HG02759 (cell line): ENCODE measurements around the gene MPV17L2.
"Not testable (repeated sequence)": the region's sequence is repeated elsewhere in the genome, so short reads cannot be mapped to it uniquely, and the experiment has no call there.

Experiments used
- ATAC-seq: cut with Tn5 transposase; IDR thresholded peaks from one replicate; pipeline ENCODE4 v1.9.1; 2021; ENCODE audit warnings: mild to moderate bottlenecking, moderate library complexity; ENCODE audit not compliant: unreplicated experiment

Gene MPV17L2

GRCh38 chr19:18192673-18193387, at the start of gene MPV17L2:
TSS of gene MPV17L2 (plus strand) at chr19:18193218. CDS start at chr19:18193282, 64 bp downstream.
- ATAC-seq, result peak; percentile 88

GRCh38 chr19:18143902-18144301, 49.1 kb upstream of the MPV17L2 start:
- no peak for ATAC-seq

GRCh38 chr19:18144361-18144760, 48.7 kb upstream of the MPV17L2 start:
- ATAC-seq, result no peak

DNA sequence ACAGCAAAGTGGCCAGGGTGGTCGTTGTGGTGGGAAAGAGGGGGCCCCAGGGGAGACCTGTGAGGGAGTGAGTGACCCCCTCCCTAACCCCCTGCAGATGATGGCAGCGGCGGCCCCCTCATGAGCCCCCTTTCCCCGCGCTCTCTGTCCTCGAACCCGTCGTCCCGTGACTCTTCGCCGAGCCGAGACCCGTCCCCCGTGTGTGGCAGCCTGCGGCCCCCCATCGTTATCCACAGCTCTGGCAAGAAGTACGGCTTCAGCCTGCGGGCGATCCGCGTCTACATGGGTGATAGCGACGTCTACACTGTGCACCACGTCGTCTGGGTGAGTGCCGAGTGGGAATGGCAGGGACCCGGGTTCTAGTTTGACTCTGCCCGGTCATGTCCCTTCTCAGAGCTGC, 48.1 kb upstream of the MPV17L2 start:
- no peak for ATAC-seq

GRCh38 chr19:18145391-18145999, 47.5 kb upstream of the MPV17L2 start:
- no peak for ATAC-seq

GRCh38 chr19:18147396-18147795, 45.6 kb upstream of the MPV17L2 start:
- no peak for ATAC-seq

- ATAC-seq, result no peak
Measured at GRCh38 chr19:18149596-18149975, 43.4 kb upstream of the MPV17L2 start.

DNA sequence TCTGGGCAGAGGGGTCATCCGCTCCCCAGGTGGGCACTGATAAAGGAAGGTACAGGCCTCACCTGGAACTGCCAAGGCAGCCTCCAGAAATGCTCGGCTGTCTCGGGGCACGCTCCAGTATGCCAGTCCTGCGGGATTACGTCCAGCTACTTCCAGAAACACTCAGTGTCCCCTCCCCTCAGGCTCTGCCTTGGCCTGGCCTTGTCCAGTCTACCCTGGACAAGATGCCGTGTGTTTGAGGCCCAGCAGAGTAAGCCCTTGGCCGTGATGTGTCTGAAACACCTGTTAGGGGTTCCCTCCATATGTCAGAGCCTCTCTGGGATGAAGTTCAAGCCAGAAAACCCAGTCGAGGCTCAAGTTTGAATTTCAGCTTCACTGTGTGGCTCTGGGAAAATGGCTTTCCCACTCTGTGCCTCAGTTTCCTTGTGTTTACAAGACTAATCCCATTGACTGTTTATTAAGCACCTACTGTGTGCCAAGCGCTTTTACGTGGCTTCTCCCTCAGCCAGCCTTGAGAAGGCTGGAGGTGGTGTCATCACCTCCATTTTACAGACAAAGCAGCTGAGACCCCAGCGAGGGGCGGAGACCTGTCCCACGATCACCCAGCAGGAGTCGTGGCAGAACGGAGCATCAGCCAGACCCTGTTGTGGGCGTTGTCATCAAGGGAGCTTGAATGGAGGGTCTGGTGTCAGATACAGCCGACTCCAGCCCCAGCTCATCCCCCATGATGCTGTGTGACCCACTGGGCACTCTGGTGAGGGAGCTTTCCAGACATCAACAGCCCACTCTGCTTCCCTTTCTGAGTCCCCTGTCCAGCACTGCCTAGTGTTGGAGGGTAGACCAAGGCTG, 42.0 kb upstream of the MPV17L2 start:
- ATAC-seq, result no peak

GRCh38 chr19:18152442-18152816, 40.6 kb upstream of the MPV17L2 start:
- peak; percentile 72 for ATAC-seq

DNA sequence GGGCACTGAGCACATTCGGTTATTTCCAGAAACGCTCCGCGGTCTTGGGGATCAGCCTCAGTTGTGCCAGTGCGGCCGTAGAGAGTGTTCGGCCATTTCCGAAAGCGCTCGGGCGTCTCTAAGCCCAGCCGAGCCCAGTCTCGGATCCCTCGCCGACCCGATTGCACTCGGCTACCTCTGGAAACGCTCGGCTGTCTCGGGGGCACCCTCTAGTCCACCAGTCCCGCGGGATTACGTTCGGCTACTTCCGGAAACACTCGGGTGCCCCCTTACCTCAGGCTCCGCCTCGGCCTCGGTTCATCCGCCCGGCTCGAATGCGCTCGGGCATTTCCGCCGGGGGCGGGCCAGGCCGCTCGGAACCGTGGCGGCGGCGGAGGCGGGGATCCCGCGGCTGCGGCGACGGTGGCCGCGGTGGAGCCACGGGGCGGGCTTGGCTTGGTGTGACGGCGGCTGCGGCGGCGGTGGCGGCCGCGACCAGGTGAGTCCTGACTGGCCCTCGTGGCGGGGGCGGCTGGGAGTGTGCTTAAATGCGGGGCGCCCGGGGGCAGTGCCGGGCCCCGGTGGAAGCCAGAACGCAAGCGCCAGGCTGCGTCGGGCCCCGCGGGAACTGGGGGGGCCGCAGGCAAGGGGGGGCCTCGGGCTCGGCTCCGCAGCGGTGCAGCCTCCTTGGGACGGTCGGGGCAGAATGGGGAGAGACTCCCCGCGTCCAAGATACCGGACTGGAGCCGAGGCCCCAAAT, 40.0 kb upstream of the MPV17L2 start, which contains the start of gene PIK3R2:
Gene PIK3R2 (plus strand): TSS at position 347 of the 739 bp plus-strand sequence. CDS start 2,717 bp downstream, outside the sequence.
- peak; percentile 74 for ATAC-seq

- no peak for ATAC-seq
Measured at GRCh38 chr19:18153556-18154134, 39.4 kb upstream of the MPV17L2 start.

GRCh38 chr19:18155095-18156087, 37.6 kb upstream of the MPV17L2 start:
- ATAC-seq, result no peak

DNA sequence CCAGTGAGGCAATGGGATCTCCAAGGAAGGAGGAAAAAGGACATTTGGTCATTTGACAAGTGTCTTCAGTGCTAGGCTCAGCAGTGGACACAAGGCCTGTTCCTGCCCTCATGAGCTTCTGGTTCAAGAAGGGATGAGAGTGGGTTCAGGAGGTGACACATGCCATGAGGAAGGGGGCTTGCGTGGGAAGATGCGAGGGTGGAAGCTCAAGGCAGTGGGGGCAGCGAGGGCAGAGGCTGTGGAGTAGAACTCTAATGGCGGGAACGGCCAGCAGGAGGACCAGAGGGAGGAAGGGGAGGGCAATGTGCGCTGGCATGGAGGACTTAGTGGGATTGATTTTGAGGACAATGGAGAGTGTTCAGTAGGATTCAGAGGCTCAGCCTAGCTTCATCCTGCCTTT, 36.8 kb upstream of the MPV17L2 start:
- ATAC-seq, result no peak

- ATAC-seq, result no peak
Measured at GRCh38 chr19:18156841-18157464, 36.1 kb upstream of the MPV17L2 start.

DNA sequence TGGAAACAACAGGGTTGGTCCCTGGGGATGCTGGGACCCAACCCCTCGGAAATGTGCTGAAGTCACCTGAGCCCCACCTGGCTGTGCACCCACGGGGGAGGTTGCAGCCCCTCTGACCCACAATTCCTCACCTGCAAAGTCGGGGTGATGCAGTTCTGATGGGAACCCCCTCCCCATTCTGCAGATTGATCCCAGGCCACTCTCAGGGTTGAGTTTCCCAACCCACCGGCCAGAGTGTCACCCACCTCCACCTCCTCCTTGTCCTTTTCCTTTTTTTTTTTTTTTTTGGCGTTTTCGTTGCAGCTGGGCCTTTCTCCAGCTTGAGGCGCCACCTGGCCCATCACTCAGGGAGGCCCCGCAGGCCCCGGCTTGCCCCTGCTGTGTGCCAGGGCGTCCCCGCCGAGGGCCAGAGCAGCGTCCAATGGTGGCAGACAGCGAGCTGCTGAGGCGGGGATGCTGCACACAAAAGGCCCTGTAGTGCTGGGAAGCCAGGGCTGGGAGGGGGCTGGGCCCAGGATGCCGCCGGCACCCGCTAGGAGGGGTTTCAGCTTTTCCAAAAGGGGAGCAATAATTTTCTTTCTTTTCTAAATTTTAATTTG, 35.5 kb upstream of the MPV17L2 start:
- ATAC-seq, result no peak

DNA sequence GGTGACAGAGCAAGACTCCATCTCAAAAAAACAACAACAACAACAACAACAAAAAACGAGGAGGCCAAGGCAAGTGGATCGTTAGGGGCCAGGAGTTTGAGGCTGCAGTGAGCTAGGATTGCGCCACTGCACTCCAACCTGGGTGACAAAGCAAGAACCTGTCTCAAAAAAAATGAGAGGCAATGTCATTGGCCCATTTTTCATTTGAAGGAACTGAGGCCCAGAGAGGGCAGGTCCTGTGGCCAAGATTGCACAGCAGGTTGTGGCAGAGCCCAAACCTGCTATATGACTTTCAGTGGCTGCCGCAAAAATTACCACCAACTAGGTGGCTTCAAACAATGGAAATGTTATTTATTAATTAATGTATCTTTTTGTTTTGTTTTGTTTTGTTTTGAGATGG, 34.6 kb upstream of the MPV17L2 start:
- ATAC-seq, result no peak

- ATAC-seq, result not testable (repeated sequence)
Measured at GRCh38 chr19:18159059-18159616, 33.9 kb upstream of the MPV17L2 start.

GRCh38 chr19:18159810-18160209, 33.2 kb upstream of the MPV17L2 start:
- no peak for ATAC-seq
